Astrocyte of the hippocampus (primary cell): ENCODE results near the gene FUBP3.
"Not testable (repeated sequence)": the region's sequence is repeated elsewhere in the genome, so short reads cannot be mapped to it uniquely, and the experiment has no call there.

ENCODE experiments used
- DNase-seq: peaks from one replicate; pipeline ENCODE4 v3.0.0; 2011; ENCODE audit warnings: low read depth, low spot score

Gene FUBP3

GRCh38 chr9:130682421-130683121, 103.2 kb downstream of the FUBP3 start:
- peak; percentile 89 for DNase-seq

GRCh38 chr9:130685104-130685503, 105.7 kb downstream of the FUBP3 start:
- DNase-seq, result no peak

- not testable (repeated sequence) for DNase-seq
Measured at GRCh38 chr9:130685945-130686344, 106.6 kb downstream of the FUBP3 start.

GRCh38 chr9:130687615-130688014, 108.2 kb downstream of the FUBP3 start:
- no peak for DNase-seq
